GM23248 (cell line): Measurements from ENCODE around the gene GBP2. TPM values are rescaled to one million over a fixed set of nuclear protein-coding genes. Genes with fewer than 3 reads are reported as not detected.
A peak's percentile ranks its signal among the peaks of the same experiment; 100 is the strongest.

Source experiments
- DNase-seq: peaks from one replicate; pipeline ENCODE4 v3.0.0-alpha.2; 2015
- H2AFZ ChIP-seq: fragments of 200-600 bp; sonication (generic); 2 replicates; pipeline ENCODE4 v1.6.1; 2016; ENCODE audit warnings: antibody characterized with exemption
- H3F3A ChIP-seq: fragments of 200-600 bp; sonication (generic); 2 replicates; pipeline ENCODE4 v1.6.1; 2016; ENCODE audit warnings: mild to moderate bottlenecking, antibody characterized with exemption, mixed run types; ENCODE audit not compliant: insufficient read depth
- H3K27ac ChIP-seq: fragments of 200-600 bp; sonication (generic); 2 replicates; pipeline ENCODE4 v1.5.1; 2016; ENCODE audit warnings: mild to moderate bottlenecking
- H3K27me3 ChIP-seq: fragments of 200-600 bp; sonication (generic); replicated peaks from 2 replicates; pipeline ENCODE4 v1.6.1; 2016; ENCODE audit warnings: mild to moderate bottlenecking; ENCODE audit not compliant: insufficient read depth
- H3K36me3 ChIP-seq: fragments of 200-600 bp; sonication (generic); 2 replicates; pipeline ENCODE4 v1.6.1; 2016; ENCODE audit warnings: low read depth, mild to moderate bottlenecking
- H3K4me1 ChIP-seq: fragments of 200-600 bp; sonication (generic); 2 replicates; pipeline ENCODE4 v1.6.1; 2016; ENCODE audit warnings: mild to moderate bottlenecking; ENCODE audit not compliant: insufficient read depth
- H3K4me2 ChIP-seq: fragments of 200-600 bp; sonication (generic); one replicate; pipeline ENCODE4 v1.6.1; 2016; ENCODE audit warnings: mild to moderate bottlenecking; ENCODE audit not compliant: unreplicated experiment
- H3K4me3 ChIP-seq: fragments of 200-600 bp; sonication (generic); 2 replicates; pipeline ENCODE4 v1.5.1; 2016; ENCODE audit warnings: mild to moderate bottlenecking
- H3K79me2 ChIP-seq: fragments of 200-600 bp; sonication (generic); 2 replicates; pipeline ENCODE4 v1.6.1; 2016; ENCODE audit warnings: mild to moderate bottlenecking; ENCODE audit not compliant: insufficient read depth
- H3K9ac ChIP-seq: fragments of 200-600 bp; sonication (generic); 2 replicates; pipeline ENCODE4 v1.6.1; 2016; ENCODE audit warnings: mild to moderate bottlenecking
- H3K9me2 ChIP-seq: fragments of 200-600 bp; sonication (generic); 2 replicates; pipeline ENCODE4 v1.6.1; 2016; ENCODE audit warnings: mixed run types, mild to moderate bottlenecking, moderate library complexity; ENCODE audit not compliant: insufficient read depth
- H3K9me3 ChIP-seq: fragments of 200-600 bp; sonication (generic); one replicate; pipeline ENCODE4 v1.6.1; 2017; ENCODE audit warnings: low read depth
- H4K20me1 ChIP-seq: fragments of 200-600 bp; sonication (generic); 2 replicates; pipeline ENCODE4 v1.6.0; 2016; ENCODE audit not compliant: insufficient read depth
- EZH2 ChIP-seq: fragments of 200-600 bp; sonication (generic); IDR thresholded peaks from 2 replicates; pipeline ENCODE4 v1.6.1; 2018; ENCODE audit warnings: antibody characterized with exemption, mild to moderate bottlenecking; ENCODE audit not compliant: insufficient read depth, poor library complexity, severe bottlenecking
- EZH2phosphoT487 ChIP-seq: fragments of 200-600 bp; sonication (generic); IDR thresholded peaks from 2 replicates; pipeline ENCODE4 v1.6.1; 2018; ENCODE audit warnings: antibody characterized with exemption, moderate library complexity, mild to moderate bottlenecking, low read depth; ENCODE audit not compliant: insufficient read depth
- WGBS, 2 experiments: methylation state at CpG; one replicate each; pipeline ENCODE4 v1.1.6; 2015 to 2017; ENCODE audit warnings: low lambda C conversion rate in 2 of 2, low coverage in 1 of 2; ENCODE audit errors: missing lambda C conversion rate in 2 of 2; 5-methylcytosine and 5-hydroxymethylcytosine counted together
- in situ Hi-C: fragments of 300-500 bp; cut with MboI; formaldehyde crosslinking; loops from 2 replicates; pipeline ENCODE4 v1.15.0; 2020
- polyA plus RNA-seq: library from polyadenylated mRNA; unstranded; fragments of >200 nt; fragmentation: Nextera tagmentation; extraction: Ambion mirVana; gene quantifications from 2 replicates; pipeline ENCODE4 v1.2.1, GENCODE V29; 2016
- total RNA-seq: library from RNA; depleted of rRNA; stranded (reverse); fragments of >200 nt; shearing (Covaris generic); gene quantifications from 2 replicates; pipeline ENCODE4 v1.2.3, GENCODE V29; 2014

GBP2 gene
- total and polyA plus RNA-seq, 2 experiments from 2014 or later, result 3.3 to 9.3 TPM

DNA sequence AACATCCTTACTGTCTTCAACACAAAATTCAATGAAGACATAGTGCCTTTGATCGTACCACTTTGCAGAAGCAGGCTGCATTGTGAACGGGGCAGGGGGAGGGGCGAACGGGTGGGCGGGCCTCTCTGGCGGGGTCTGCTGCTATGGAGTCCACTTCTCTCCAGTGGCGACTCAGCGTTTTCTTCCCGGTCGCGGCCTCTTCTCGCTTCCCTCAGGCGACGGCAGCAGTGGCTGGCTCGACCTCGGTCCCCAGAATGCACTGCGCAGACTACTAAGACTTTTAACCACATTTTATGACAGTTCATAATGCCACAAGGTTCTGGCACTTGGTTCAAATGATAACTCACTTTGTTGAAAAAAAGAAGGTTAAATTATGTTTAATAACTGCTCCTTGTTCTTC is 21.2 kb downstream of the GBP2 start:
- no peak for DNase-seq
- no peaks in the 10 kb centered on the region for H4K20me1 ChIP-seq
- no peaks in the 10 kb centered on the region for H3K79me2 ChIP-seq
- no peak overlapping the region for H3K27ac ChIP-seq
- TF ChIP-seq EZH2phosphoT487, result no peak
- WGBS, 2 experiments, result 92 to 97% methylated on average over 5 to 17 of the region's 17 CpGs
- no peaks in the 10 kb centered on the region for H3K27me3 ChIP-seq
- no peaks in the 10 kb centered on the region for H3K9me3 ChIP-seq
- H2AFZ ChIP-seq, result no peak overlapping the region
- no peak overlapping the region for H3K9ac ChIP-seq
- H3K4me3 ChIP-seq, result no peak overlapping the region
- no peaks in the 10 kb centered on the region for H3F3A ChIP-seq
- no peaks in the 10 kb centered on the region for H3K36me3 ChIP-seq
- H3K4me1 ChIP-seq, result peaks cover 3% of the 10 kb centered on the region; the same call in 1 of the 2 replicates
- no peak overlapping the region for H3K4me2 ChIP-seq
- in situ Hi-C loops, result no loop called here
- H3K9me2 ChIP-seq, result no peaks in the 10 kb centered on the region

DNA sequence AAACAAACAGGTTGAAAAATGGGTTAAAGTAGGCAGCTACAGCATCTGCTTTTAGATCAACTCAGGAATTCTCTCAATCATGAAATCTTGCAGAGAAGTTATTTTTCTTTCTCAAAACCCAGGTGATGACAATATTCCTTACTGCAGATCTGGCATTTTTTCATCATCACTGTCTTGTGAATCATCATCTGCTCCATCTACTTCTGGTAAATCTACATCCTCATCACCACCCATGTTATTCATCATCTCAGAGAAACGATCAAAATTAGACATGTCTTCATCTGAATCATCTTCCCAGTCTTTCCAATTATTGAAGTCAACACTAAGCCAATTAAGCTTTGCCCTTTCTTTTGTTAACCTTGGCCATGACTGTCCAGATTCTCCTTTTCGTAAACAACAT is 21.8 kb downstream of the GBP2 start:
- peak; percentile 20 for DNase-seq
- H2AFZ ChIP-seq, result no peak overlapping the region
- H3K4me3 ChIP-seq, result no peak overlapping the region
- no peaks in the 10 kb centered on the region for H4K20me1 ChIP-seq
- H3K4me1 ChIP-seq, result peaks cover 3% of the 10 kb centered on the region; the same call in 1 of the 2 replicates
- WGBS, 2 experiments, result 48 to 52% methylated on average over 2 of the region's 2 CpGs
- H3K79me2 ChIP-seq, result no peaks in the 10 kb centered on the region
- H3K27me3 ChIP-seq, result no peaks in the 10 kb centered on the region
- no peaks in the 10 kb centered on the region for H3K9me3 ChIP-seq
- no peak overlapping the region for H3K4me2 ChIP-seq
- H3F3A ChIP-seq, result no peaks in the 10 kb centered on the region
- H3K9me2 ChIP-seq, result no peaks in the 10 kb centered on the region
- no peak overlapping the region for H3K27ac ChIP-seq
- no peaks in the 10 kb centered on the region for H3K36me3 ChIP-seq
- in situ Hi-C loops, result no loop called here
- TF ChIP-seq EZH2phosphoT487 (no peak), EZH2 (no peak)
- no peak overlapping the region for H3K9ac ChIP-seq

DNA sequence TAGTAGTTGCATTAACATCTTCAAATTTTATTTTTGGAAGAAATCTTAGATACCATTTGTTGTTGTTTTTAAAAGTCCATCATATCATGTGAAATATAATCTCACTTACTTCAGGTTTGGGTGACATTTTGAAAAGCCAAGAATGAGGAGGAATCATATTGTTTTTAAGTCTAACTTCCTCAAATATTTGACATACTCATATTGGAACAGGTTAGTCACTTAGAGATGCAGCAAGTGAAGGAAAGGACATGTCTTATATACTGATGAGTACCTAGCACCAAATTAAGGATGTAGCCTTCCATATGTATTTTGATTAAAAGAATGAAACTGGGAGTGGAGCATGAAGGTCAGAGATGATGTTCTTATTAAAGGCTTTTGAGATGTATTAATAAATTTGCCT is 23.9 kb downstream of the GBP2 start:
- Histone ChIP-seq H3K36me3 (no peaks in the 10 kb centered on the region), H3K9me3 (no peaks in the 10 kb centered on the region), H3K4me3 (no peak overlapping the region), H3K9ac (no peak overlapping the region), H3K79me2 (no peaks in the 10 kb centered on the region), H3F3A (no peaks in the 10 kb centered on the region), H3K4me2 (no peak overlapping the region), H2AFZ (no peak overlapping the region), H3K9me2 (no peaks in the 10 kb centered on the region), H3K4me1 (peaks cover 3% of the 10 kb centered on the region; the same call in 1 of the 2 replicates), H3K27me3 (no peaks in the 10 kb centered on the region), H3K27ac (no peak overlapping the region), H4K20me1 (no peaks in the 10 kb centered on the region)
- TF ChIP-seq EZH2, result no peak
- no peak for TF ChIP-seq EZH2phosphoT487
- in situ Hi-C loops, result no loop called here
- DNase-seq, result no peak

DNA sequence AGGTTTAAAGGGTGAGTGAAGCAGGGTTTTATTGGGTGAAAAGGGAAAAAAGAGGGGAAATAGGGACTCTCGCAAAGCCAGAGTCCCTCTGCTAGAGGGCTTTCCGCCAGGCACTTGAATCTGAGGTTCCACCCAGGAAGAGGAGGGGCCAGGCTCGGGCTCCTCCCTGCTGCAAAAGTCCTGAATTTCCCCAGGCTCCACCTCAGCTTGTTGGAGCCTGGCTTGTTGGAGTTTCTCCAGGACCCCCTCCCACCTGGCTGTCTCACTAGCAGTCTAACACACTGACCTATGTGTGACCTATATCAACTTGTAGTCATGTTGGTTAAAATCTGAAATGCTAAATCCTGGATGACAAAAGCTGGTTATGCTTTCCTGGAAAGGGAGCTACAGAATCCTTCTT is 25.5 kb downstream of the GBP2 start:
- Histone ChIP-seq H3K9ac (no peak overlapping the region), H3F3A (no peaks in the 10 kb centered on the region), H3K9me3 (no peaks in the 10 kb centered on the region), H3K4me3 (no peak overlapping the region), H3K9me2 (no peaks in the 10 kb centered on the region), H3K4me1 (peaks cover 3% of the 10 kb centered on the region; the same call in 1 of the 2 replicates), H3K27me3 (no peaks in the 10 kb centered on the region), H3K36me3 (no peaks in the 10 kb centered on the region), H2AFZ (no peak overlapping the region), H3K79me2 (no peaks in the 10 kb centered on the region), H3K4me2 (no peak overlapping the region), H3K27ac (no peak overlapping the region), H4K20me1 (no peaks in the 10 kb centered on the region)
- TF ChIP-seq EZH2, result no peak
- TF ChIP-seq EZH2phosphoT487, result no peak
- in situ Hi-C loops, result no loop called here
- 68 to 83% methylated on average over 3 of the region's 3 CpGs for WGBS, 2 experiments
- no peak for DNase-seq

DNA sequence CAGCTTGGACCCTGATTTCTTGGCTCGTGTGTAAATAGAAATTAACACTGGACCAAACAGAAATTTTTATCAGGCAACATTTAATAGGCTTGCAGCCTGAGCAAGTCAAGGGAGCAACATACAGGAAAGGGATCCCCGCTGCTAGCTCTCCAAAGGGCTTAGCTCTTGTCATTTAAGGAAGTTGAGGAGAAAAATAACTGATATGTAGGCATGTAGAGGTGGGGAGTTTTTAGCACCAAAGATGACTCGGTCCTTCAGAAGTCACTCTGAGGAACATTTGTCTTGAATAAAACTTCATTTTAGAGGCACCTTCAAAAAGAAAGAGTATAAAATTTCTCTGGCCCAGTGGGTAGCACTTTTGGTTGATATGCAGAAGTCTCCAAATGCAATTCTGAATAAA is 27.1 kb downstream of the GBP2 start:
- Histone ChIP-seq H3K9me2 (no peaks in the 10 kb centered on the region), H3K4me1 (peaks cover under 1% of the 10 kb centered on the region; the same call in 1 of the 2 replicates), H2AFZ (no peak overlapping the region), H3K9ac (no peak overlapping the region), H3K4me3 (no peak overlapping the region), H3K27me3 (no peaks in the 10 kb centered on the region), H3F3A (no peaks in the 10 kb centered on the region), H4K20me1 (no peaks in the 10 kb centered on the region), H3K9me3 (no peaks in the 10 kb centered on the region), H3K79me2 (no peaks in the 10 kb centered on the region), H3K27ac (no peak overlapping the region), H3K36me3 (no peaks in the 10 kb centered on the region), H3K4me2 (no peak overlapping the region)
- 38 to 44% methylated on average over 3 of the region's 3 CpGs for WGBS, 2 experiments
- TF ChIP-seq EZH2phosphoT487 (no peak), EZH2 (no peak)
- DNase-seq, result no peak
- in situ Hi-C loops, result no loop called here
